Gastroesophageal sphincter (tissue), 3 donors: ENCODE measurements around the gene TNFRSF14.

Experiments used
- CTCF ChIP-seq, 4 experiments: fragments of 200-600 bp in 2 of 4; fragments of 450-650 bp in 2 of 4; sonication (generic) in 1 of 4; IDR thresholded peaks; one replicate each; pipeline ENCODE4 v1.5.1; 2017 to 2019; ENCODE audit warnings: antibody characterized with exemption in 4 of 4, mild to moderate bottlenecking in 2 of 4, moderate library complexity in 2 of 4
- EP300 ChIP-seq: sonication (generic); formaldehyde crosslinking; IDR thresholded peaks from one replicate; pipeline ENCODE4 v1.6.1; 2017; ENCODE audit warnings: antibody characterized with exemption, mild to moderate bottlenecking
- POLR2A ChIP-seq, 2 donors: fragments of 450-650 bp; IDR thresholded peaks; one replicate each; pipeline ENCODE4 v1.6.1; 2017; ENCODE audit warnings: antibody characterized with exemption in 2 of 2, mild to moderate bottlenecking in 2 of 2, moderate library complexity in 1 of 2
- POLR2AphosphoS5 ChIP-seq: sonication (generic); formaldehyde crosslinking; IDR thresholded peaks from one replicate; pipeline ENCODE4 v1.6.1; 2017; ENCODE audit warnings: antibody characterized with exemption

DNA sequence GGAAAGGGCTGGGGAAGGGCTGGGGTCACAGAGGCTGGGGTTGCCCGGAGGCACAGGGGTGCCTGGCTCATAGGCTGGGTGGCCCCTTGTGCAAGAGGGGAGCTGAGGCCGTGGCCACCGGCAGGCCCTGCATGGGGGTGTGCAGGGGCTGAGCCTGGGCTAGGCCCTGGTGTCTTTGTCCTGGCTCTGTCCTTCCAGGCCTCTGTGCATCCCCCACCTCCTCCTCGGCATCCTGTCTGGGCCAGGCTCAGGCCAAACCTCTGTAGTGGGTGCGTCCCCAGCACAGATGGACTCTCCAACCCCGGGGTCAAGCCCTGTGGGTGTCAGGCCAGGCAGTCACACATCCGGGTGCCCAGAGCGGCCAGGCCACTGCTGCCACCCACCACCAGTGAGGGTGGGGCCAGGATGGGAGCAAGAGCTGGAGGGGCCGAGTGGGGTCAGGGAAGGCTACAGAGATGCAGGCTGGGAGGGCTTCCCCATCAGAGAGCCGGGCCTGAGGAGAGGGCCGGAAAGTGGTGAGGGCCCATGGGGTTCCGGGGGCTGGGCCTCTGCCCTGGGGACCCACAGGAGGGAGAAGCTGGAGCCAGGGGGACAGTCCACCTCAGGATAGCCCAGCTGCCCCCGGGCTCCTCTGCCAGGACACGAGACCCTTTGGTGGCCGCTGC, 49.1 kb upstream of the TNFRSF14 start:
- TF ChIP-seq CTCF (IDR thresholded peaks at IDR 0.05) (no peak), EP300 (no peak), POLR2A (IDR thresholded peaks at IDR 0.05) (no peak), POLR2AphosphoS5 (no peak)
